Suprapubic skin (tissue), 4 donors: ENCODE measurements around the gene COG7. TPM values are rescaled to one million over a fixed set of nuclear protein-coding genes. Genes with fewer than 3 reads are reported as not detected.

Source experiments
- DNase-seq, 2 donors: peaks; one replicate each; pipeline ENCODE4 v3.0.0-alpha.2; 2019; ENCODE audit warnings: low spot score in 2 of 2
- H3K27ac ChIP-seq: fragments of 200-600 bp; sonication (generic); one replicate; pipeline ENCODE4 v1.5.1; 2019
- H3K27me3 ChIP-seq: fragments of 200-600 bp; sonication (generic); one replicate; pipeline ENCODE4 v1.5.1; 2019
- H3K36me3 ChIP-seq: fragments of 200-600 bp; sonication (generic); one replicate; pipeline ENCODE4 v1.5.1; 2019
- H3K4me1 ChIP-seq: fragments of 200-600 bp; sonication (generic); one replicate; pipeline ENCODE4 v1.5.1; 2019
- H3K4me3 ChIP-seq: fragments of 200-600 bp; sonication (generic); one replicate; pipeline ENCODE4 v1.5.1; 2019; ENCODE audit warnings: mild to moderate bottlenecking
- H3K9me3 ChIP-seq: fragments of 200-600 bp; sonication (generic); one replicate; pipeline ENCODE4 v1.5.1; 2019
- CTCF ChIP-seq, 2 donors: fragments of 200-600 bp in 1 of 2; fragments of 450-650 bp in 1 of 2; sonication (generic) in 1 of 2; IDR thresholded peaks; one replicate each; pipeline ENCODE4 v1.5.1; 2016 to 2019; ENCODE audit warnings: antibody characterized with exemption in 2 of 2, mild to moderate bottlenecking in 1 of 2, moderate library complexity in 1 of 2
- EP300 ChIP-seq: sonication (generic); formaldehyde crosslinking; IDR thresholded peaks from one replicate; pipeline ENCODE4 v1.6.1; 2017; ENCODE audit warnings: antibody characterized with exemption
- POLR2A ChIP-seq, 2 donors: fragments of 450-650 bp; IDR thresholded peaks; one replicate each; pipeline ENCODE4 v1.6.1; 2017; ENCODE audit warnings: antibody characterized with exemption in 2 of 2, mild to moderate bottlenecking in 2 of 2, moderate library complexity in 2 of 2
- POLR2AphosphoS5 ChIP-seq, 3 donors: sonication (generic); formaldehyde crosslinking; IDR thresholded peaks; one replicate each; pipeline ENCODE4 v1.6.1; 2017; ENCODE audit warnings: antibody characterized with exemption in 3 of 3
- WGBS: methylation state at CpG from one replicate; pipeline ENCODE4 v1.1.5; 2018; 5-methylcytosine and 5-hydroxymethylcytosine counted together
- total RNA-seq, 4 donors: library from RNA; depleted of rRNA; stranded (reverse); fragments of >200 nt; gene quantifications; one replicate each; pipeline ENCODE4 v1.1.0, GENCODE V29; 2016

The COG7 gene
- total RNA-seq, 4 donors from 2014 or later = 16.3 to 73.7 (median 24.6) TPM

DNA sequence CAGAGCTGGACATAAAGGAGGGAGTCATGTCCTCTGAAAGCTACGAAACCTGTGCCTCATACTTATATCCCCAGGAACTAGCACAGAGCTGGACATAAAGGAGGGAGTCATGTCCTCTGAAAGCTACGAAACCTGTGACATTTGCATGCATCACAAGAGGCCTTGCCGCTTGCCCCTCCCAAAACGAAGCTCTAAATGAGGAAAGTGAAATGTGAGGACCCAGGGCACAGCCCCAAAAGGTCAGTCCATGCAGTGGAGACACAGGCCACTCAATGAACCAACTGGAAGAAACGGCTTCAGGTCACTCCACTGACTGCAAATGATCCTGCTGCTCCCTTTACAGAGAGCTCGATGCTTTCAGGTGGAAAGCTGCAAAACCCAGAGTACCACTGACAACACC lies 38.3 kb downstream of the COG7 start:
- H3K4me3 ChIP-seq = no peak overlapping the region
- TF ChIP-seq POLR2AphosphoS5 (IDR thresholded peaks at IDR 0.05) (no peak), POLR2A (IDR thresholded peaks at IDR 0.05) (no peak), EP300 (no peak), CTCF (IDR thresholded peaks at IDR 0.05) (no peak)
- H3K27ac ChIP-seq = no peak overlapping the region
- H3K36me3 ChIP-seq = peaks cover 90% of the 10 kb centered on the region
- 100% methylated on average over 5 of the region's 6 CpGs for WGBS
- H3K27me3 ChIP-seq = no peaks in the 10 kb centered on the region
- no peaks in the 10 kb centered on the region for H3K4me1 ChIP-seq
- DNase-seq = no peak
- H3K9me3 ChIP-seq = no peaks in the 10 kb centered on the region

DNA sequence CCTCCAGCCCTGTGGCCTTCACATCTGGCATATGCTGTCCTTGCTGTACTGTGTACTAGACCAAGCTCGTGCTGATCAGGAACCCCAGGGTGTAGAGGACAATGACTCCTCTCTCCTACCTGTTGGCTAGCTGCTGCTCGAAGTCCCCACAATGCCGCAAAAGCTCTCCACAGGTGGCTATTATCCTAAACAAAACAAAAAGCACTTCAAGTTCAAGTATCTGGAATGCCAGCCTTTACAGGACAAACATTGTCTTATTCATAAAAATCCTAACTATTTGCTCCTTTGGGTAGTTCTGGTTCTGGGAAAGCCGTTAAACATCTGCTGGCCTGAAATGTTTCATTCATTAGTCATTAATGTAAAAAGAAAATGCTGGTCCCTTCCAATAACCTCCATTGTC lies 42.8 kb downstream of the COG7 start:
- no peak for DNase-seq
- H3K9me3 ChIP-seq = no peaks in the 10 kb centered on the region
- no peaks in the 10 kb centered on the region for H3K27me3 ChIP-seq
- H3K4me1 ChIP-seq = peaks cover 24% of the 10 kb centered on the region
- TF ChIP-seq CTCF (IDR thresholded peaks at IDR 0.05) = no peak
- H3K27ac ChIP-seq = no peak overlapping the region
- peaks cover 72% of the 10 kb centered on the region for H3K36me3 ChIP-seq
- no peak overlapping the region for H3K4me3 ChIP-seq
- WGBS = 88% methylated on average over 4 of the region's 4 CpGs

GRCh38 chr16:23409522-23409921 lies 43.5 kb downstream of the COG7 start:
- Histone ChIP-seq H3K36me3 (peaks cover 72% of the 10 kb centered on the region), H3K4me1 (peaks cover 24% of the 10 kb centered on the region), H3K27me3 (no peaks in the 10 kb centered on the region), H3K27ac (no peak overlapping the region), H3K4me3 (no peak overlapping the region), H3K9me3 (no peaks in the 10 kb centered on the region)
- TF ChIP-seq CTCF (IDR thresholded peaks at IDR 0.05) = no peak
- no peak for TF ChIP-seq POLR2A (IDR thresholded peaks at IDR 0.05)
- TF ChIP-seq POLR2AphosphoS5 (IDR thresholded peaks at IDR 0.05) = no peak
- TF ChIP-seq EP300 = no peak
- no peak for DNase-seq
- 87% methylated on average over 2 of the region's 2 CpGs for WGBS

DNA sequence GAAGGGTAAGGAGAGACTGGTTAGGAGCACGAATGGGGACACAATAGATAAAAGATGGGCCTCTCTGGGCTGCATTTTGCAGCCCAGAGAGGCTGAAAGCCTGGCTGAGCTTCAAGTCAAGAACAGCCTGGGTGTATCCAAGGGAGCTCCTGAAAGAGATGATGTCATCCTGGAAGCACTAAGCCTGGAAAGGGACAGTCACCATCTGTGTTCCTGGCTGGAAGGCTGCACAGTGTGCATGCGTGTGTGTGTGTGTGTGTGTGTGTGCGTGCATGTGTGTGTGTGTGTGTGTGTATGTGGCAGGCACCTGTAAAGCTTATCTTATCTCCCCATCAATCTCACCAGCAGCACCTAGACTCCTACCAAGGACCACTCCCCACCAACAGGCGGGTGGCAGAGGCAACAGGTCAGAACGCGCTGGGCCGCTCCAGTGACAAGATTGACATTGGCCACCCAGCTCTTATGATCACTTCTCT lies 44.1 kb downstream of the COG7 start:
- DNase-seq = no peak
- no peaks in the 10 kb centered on the region for H3K27me3 ChIP-seq
- WGBS = 52% methylated on average over 7 of the region's 7 CpGs
- H3K4me3 ChIP-seq = no peak overlapping the region
- no peaks in the 10 kb centered on the region for H3K9me3 ChIP-seq
- H3K4me1 ChIP-seq = peaks cover 24% of the 10 kb centered on the region
- H3K27ac ChIP-seq = no peak overlapping the region
- TF ChIP-seq POLR2A (IDR thresholded peaks at IDR 0.05) (no peak), POLR2AphosphoS5 (IDR thresholded peaks at IDR 0.05) (no peak), EP300 (no peak), CTCF (IDR thresholded peaks at IDR 0.05) (no peak)
- H3K36me3 ChIP-seq = peaks cover 72% of the 10 kb centered on the region

- 88% methylated on average over 13 of the region's 21 CpGs for WGBS
- Histone ChIP-seq H3K27ac (no peak overlapping the region), H3K9me3 (no peaks in the 10 kb centered on the region), H3K36me3 (peaks cover 72% of the 10 kb centered on the region), H3K27me3 (no peaks in the 10 kb centered on the region), H3K4me3 (no peak overlapping the region), H3K4me1 (peaks cover 24% of the 10 kb centered on the region)
- TF ChIP-seq POLR2AphosphoS5 (IDR thresholded peaks at IDR 0.05) (no peak), CTCF (IDR thresholded peaks at IDR 0.05) (no peak)
- no peak for DNase-seq
These were observed 44.7 kb downstream of the COG7 start for GRCh38 chr16:23408242-23408822.
